WTC11 (cell line): ENCODE results near the gene LCA5.

Experiments
- CREB1 ChIP-seq: sonication (generic); formaldehyde crosslinking; IDR thresholded peaks from 2 replicates; pipeline ENCODE4 v1.8.0; 2023; ENCODE audit warnings: mild to moderate bottlenecking, missing genetic modification reagents
- GABPB1 ChIP-seq: sonication (generic); formaldehyde crosslinking; IDR thresholded peaks from 2 replicates; pipeline ENCODE4 v1.8.1; 2023; ENCODE audit warnings: mild to moderate bottlenecking, missing genetic modification reagents
- MYBL2 ChIP-seq: sonication (generic); formaldehyde crosslinking; IDR thresholded peaks from 2 replicates; pipeline ENCODE4 v1.8.1; 2023; ENCODE audit warnings: mild to moderate bottlenecking, moderate library complexity, missing genetic modification reagents
- SP1 ChIP-seq: sonication (generic); formaldehyde crosslinking; conservative IDR thresholded peaks from 2 replicates; pipeline ENCODE4 v1.8.1; 2022; ENCODE audit warnings: missing genetic modification reagents
- TCF7 ChIP-seq: sonication (generic); formaldehyde crosslinking; IDR thresholded peaks from 2 replicates; pipeline ENCODE4 v1.8.0; 2022; ENCODE audit warnings: mild to moderate bottlenecking, low read depth, missing genetic modification reagents, moderate library complexity
- TEAD4 ChIP-seq: sonication (generic); formaldehyde crosslinking; IDR thresholded peaks from 2 replicates; pipeline ENCODE4 v1.8.0; 2022; ENCODE audit warnings: mild to moderate bottlenecking, missing genetic modification reagents
- TF ChIP-seq, protein P1 (sequence below): fragments of 200-600 bp; IDR thresholded peaks from 2 replicates; pipeline ENCODE4 v1.8.0; 2022; ENCODE audit warnings: antibody characterized with exemption
- TF ChIP-seq, protein P2 (sequence below): sonication (generic); formaldehyde crosslinking; IDR thresholded peaks from 2 replicates; pipeline ENCODE4 v1.8.1; 2023; ENCODE audit warnings: mild to moderate bottlenecking, missing genetic modification reagents
- TF ChIP-seq, protein P3 (sequence below): sonication (generic); formaldehyde crosslinking; IDR thresholded peaks from 2 replicates; pipeline ENCODE4 v1.8.1; 2023; ENCODE audit warnings: mild to moderate bottlenecking, missing genetic modification reagents, moderate library complexity
- TF ChIP-seq, protein P4 (sequence below): sonication (generic); formaldehyde crosslinking; IDR thresholded peaks from 2 replicates; pipeline ENCODE4 v1.8.0; 2023; ENCODE audit warnings: missing genetic modification reagents, mild to moderate bottlenecking, borderline replicate concordance
- TF ChIP-seq, protein P5 (sequence below): sonication (generic); formaldehyde crosslinking; IDR thresholded peaks from 2 replicates; pipeline ENCODE4 v1.8.1; 2023; ENCODE audit warnings: mild to moderate bottlenecking, missing genetic modification reagents, moderate library complexity
- TF ChIP-seq, protein P6 (sequence below): sonication (generic); formaldehyde crosslinking; IDR thresholded peaks from 2 replicates; pipeline ENCODE4 v1.8.1; 2022; ENCODE audit warnings: low read depth, mild to moderate bottlenecking, moderate library complexity, missing genetic modification reagents, borderline replicate concordance
- TF ChIP-seq, protein P7 (sequence below): sonication (generic); formaldehyde crosslinking; IDR thresholded peaks from 2 replicates; pipeline ENCODE4 v1.8.1; 2022; ENCODE audit warnings: low read depth, missing genetic modification reagents, borderline replicate concordance

DNA sequence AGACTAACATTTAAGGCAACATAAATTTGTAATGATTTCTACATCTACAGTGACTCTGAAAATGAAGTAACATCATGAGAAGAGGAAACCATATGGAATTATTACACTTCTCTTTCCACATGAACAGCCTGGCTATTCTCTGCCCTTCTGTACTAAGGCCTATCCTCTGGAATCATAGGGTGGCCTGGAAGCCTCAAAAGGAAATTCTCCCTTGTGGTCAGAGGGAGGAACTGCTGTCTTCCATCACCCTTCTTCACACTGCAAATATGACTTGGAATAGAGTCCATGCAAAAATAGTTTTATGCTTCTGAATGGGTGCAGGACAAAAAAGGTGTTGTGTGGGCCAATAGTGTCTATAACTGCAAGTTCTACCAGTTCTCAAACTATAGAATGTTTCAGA is 49.3 kb upstream of the LCA5 start:
- TF ChIP-seq TCF7 = no peak
- TF ChIP-seq, protein P1, sequence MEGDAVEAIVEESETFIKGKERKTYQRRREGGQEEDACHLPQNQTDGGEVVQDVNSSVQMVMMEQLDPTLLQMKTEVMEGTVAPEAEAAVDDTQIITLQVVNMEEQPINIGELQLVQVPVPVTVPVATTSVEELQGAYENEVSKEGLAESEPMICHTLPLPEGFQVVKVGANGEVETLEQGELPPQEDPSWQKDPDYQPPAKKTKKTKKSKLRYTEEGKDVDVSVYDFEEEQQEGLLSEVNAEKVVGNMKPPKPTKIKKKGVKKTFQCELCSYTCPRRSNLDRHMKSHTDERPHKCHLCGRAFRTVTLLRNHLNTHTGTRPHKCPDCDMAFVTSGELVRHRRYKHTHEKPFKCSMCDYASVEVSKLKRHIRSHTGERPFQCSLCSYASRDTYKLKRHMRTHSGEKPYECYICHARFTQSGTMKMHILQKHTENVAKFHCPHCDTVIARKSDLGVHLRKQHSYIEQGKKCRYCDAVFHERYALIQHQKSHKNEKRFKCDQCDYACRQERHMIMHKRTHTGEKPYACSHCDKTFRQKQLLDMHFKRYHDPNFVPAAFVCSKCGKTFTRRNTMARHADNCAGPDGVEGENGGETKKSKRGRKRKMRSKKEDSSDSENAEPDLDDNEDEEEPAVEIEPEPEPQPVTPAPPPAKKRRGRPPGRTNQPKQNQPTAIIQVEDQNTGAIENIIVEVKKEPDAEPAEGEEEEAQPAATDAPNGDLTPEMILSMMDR = peak; percentile 38
- TF ChIP-seq, protein P2, sequence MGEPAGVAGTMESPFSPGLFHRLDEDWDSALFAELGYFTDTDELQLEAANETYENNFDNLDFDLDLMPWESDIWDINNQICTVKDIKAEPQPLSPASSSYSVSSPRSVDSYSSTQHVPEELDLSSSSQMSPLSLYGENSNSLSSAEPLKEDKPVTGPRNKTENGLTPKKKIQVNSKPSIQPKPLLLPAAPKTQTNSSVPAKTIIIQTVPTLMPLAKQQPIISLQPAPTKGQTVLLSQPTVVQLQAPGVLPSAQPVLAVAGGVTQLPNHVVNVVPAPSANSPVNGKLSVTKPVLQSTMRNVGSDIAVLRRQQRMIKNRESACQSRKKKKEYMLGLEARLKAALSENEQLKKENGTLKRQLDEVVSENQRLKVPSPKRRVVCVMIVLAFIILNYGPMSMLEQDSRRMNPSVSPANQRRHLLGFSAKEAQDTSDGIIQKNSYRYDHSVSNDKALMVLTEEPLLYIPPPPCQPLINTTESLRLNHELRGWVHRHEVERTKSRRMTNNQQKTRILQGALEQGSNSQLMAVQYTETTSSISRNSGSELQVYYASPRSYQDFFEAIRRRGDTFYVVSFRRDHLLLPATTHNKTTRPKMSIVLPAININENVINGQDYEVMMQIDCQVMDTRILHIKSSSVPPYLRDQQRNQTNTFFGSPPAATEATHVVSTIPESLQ (CRISPR knock-in tag) = no peak
- TF ChIP-seq, protein P3, sequence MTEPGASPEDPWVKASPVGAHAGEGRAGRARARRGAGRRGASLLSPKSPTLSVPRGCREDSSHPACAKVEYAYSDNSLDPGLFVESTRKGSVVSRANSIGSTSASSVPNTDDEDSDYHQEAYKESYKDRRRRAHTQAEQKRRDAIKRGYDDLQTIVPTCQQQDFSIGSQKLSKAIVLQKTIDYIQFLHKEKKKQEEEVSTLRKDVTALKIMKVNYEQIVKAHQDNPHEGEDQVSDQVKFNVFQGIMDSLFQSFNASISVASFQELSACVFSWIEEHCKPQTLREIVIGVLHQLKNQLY (CRISPR knock-in tag) = no peak
- TF ChIP-seq, protein P4, sequence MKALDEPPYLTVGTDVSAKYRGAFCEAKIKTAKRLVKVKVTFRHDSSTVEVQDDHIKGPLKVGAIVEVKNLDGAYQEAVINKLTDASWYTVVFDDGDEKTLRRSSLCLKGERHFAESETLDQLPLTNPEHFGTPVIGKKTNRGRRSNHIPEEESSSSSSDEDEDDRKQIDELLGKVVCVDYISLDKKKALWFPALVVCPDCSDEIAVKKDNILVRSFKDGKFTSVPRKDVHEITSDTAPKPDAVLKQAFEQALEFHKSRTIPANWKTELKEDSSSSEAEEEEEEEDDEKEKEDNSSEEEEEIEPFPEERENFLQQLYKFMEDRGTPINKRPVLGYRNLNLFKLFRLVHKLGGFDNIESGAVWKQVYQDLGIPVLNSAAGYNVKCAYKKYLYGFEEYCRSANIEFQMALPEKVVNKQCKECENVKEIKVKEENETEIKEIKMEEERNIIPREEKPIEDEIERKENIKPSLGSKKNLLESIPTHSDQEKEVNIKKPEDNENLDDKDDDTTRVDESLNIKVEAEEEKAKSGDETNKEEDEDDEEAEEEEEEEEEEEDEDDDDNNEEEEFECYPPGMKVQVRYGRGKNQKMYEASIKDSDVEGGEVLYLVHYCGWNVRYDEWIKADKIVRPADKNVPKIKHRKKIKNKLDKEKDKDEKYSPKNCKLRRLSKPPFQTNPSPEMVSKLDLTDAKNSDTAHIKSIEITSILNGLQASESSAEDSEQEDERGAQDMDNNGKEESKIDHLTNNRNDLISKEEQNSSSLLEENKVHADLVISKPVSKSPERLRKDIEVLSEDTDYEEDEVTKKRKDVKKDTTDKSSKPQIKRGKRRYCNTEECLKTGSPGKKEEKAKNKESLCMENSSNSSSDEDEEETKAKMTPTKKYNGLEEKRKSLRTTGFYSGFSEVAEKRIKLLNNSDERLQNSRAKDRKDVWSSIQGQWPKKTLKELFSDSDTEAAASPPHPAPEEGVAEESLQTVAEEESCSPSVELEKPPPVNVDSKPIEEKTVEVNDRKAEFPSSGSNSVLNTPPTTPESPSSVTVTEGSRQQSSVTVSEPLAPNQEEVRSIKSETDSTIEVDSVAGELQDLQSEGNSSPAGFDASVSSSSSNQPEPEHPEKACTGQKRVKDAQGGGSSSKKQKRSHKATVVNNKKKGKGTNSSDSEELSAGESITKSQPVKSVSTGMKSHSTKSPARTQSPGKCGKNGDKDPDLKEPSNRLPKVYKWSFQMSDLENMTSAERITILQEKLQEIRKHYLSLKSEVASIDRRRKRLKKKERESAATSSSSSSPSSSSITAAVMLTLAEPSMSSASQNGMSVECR (CRISPR knock-in tag) = no peak
- no peak for TF ChIP-seq TEAD4 (CRISPR knock-in tag)
- no peak for TF ChIP-seq SP1
- no peak for TF ChIP-seq MYBL2 (CRISPR knock-in tag)
- TF ChIP-seq, protein P5, sequence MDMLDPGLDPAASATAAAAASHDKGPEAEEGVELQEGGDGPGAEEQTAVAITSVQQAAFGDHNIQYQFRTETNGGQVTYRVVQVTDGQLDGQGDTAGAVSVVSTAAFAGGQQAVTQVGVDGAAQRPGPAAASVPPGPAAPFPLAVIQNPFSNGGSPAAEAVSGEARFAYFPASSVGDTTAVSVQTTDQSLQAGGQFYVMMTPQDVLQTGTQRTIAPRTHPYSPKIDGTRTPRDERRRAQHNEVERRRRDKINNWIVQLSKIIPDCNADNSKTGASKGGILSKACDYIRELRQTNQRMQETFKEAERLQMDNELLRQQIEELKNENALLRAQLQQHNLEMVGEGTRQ (CRISPR knock-in tag) = no peak
- TF ChIP-seq, protein P6, sequence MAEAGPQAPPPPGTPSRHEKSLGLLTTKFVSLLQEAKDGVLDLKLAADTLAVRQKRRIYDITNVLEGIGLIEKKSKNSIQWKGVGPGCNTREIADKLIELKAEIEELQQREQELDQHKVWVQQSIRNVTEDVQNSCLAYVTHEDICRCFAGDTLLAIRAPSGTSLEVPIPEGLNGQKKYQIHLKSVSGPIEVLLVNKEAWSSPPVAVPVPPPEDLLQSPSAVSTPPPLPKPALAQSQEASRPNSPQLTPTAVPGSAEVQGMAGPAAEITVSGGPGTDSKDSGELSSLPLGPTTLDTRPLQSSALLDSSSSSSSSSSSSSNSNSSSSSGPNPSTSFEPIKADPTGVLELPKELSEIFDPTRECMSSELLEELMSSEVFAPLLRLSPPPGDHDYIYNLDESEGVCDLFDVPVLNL (CRISPR knock-in tag) = no peak
- no peak for TF ChIP-seq GABPB1 (CRISPR knock-in tag)
- no peak for TF ChIP-seq CREB1 (CRISPR knock-in tag)
- TF ChIP-seq, protein P7, sequence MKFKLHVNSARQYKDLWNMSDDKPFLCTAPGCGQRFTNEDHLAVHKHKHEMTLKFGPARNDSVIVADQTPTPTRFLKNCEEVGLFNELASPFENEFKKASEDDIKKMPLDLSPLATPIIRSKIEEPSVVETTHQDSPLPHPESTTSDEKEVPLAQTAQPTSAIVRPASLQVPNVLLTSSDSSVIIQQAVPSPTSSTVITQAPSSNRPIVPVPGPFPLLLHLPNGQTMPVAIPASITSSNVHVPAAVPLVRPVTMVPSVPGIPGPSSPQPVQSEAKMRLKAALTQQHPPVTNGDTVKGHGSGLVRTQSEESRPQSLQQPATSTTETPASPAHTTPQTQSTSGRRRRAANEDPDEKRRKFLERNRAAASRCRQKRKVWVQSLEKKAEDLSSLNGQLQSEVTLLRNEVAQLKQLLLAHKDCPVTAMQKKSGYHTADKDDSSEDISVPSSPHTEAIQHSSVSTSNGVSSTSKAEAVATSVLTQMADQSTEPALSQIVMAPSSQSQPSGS = no peak
